Liver (tissue), 9 donors: Measurements from ENCODE around the gene MYG1. TPM values are rescaled to one million over a fixed set of nuclear protein-coding genes. Genes with fewer than 3 reads are reported as not detected.

Experiments used
- DNase-seq: peaks from one replicate; pipeline ENCODE4 v3.0.0-alpha.2; 2017; ENCODE audit warnings: low spot score
- H3K27ac ChIP-seq, 2 donors: one replicate each; pipeline ENCODE4 v1.7.0; 2013; ENCODE audit warnings: inconsistent platforms in 2 of 2, low read length in 2 of 2, control low read depth in 1 of 2, low read depth in 1 of 2, mild to moderate bottlenecking in 1 of 2
- H3K27me3 ChIP-seq, 4 donors: one replicate each; pipeline versions ENCODE4 v1.6.1 to v1.7.0; 2013; ENCODE audit warnings: low read length in 3 of 4, inconsistent platforms in 1 of 4, mild to moderate bottlenecking in 1 of 4, moderate library complexity in 1 of 4; ENCODE audit not compliant: control insufficient read depth in 4 of 4, insufficient read depth in 4 of 4
- H3K36me3 ChIP-seq, 4 donors: one replicate each; pipeline versions ENCODE4 v1.6.1 to v1.7.0; 2013; ENCODE audit warnings: low read length in 3 of 4, mild to moderate bottlenecking in 3 of 4, low read depth in 1 of 4, moderate library complexity in 1 of 4; ENCODE audit not compliant: control insufficient read depth in 4 of 4, insufficient read depth in 3 of 4
- H3K4me1 ChIP-seq, 4 donors: one replicate each; pipeline versions ENCODE4 v1.6.1 to v1.7.0; 2013; ENCODE audit warnings: low read length in 3 of 4, mild to moderate bottlenecking in 3 of 4, moderate library complexity in 1 of 4; ENCODE audit not compliant: control insufficient read depth in 4 of 4, insufficient read depth in 4 of 4
- H3K4me3 ChIP-seq, 3 donors: one replicate each; pipeline versions ENCODE4 v1.6.1 to v1.7.0; 2013; ENCODE audit warnings: low read length in 3 of 3, control low read depth in 1 of 3, low read depth in 1 of 3, mild to moderate bottlenecking in 1 of 3
- H3K9ac ChIP-seq, 2 donors: one replicate each; pipeline ENCODE4 v1.7.0; 2013; ENCODE audit warnings: low read length in 2 of 2, mild to moderate bottlenecking in 2 of 2, moderate library complexity in 2 of 2, control low read depth in 1 of 2, low read depth in 1 of 2
- H3K9me3 ChIP-seq, 4 donors: one replicate each; pipeline versions ENCODE4 v1.6.1 to v1.7.0; 2013; ENCODE audit warnings: low read length in 3 of 4; ENCODE audit not compliant: control insufficient read depth in 4 of 4
- EGR1 ChIP-seq, 2 donors: IDR thresholded peaks; 2 replicates each; pipeline ENCODE4 v1.6.1; 2016 to 2018; ENCODE audit warnings: antibody characterized with exemption in 2 of 2, low read depth in 2 of 2
- FOXA1 ChIP-seq: IDR thresholded peaks from 2 replicates; pipeline ENCODE4 v1.6.1; 2016; ENCODE audit warnings: antibody characterized with exemption
- FOXA2 ChIP-seq: IDR thresholded peaks from 2 replicates; pipeline ENCODE4 v1.6.1; 2016; ENCODE audit warnings: antibody characterized with exemption
- GABPA ChIP-seq, 2 donors: IDR thresholded peaks in 1 of 2; conservative IDR thresholded peaks in 1 of 2; 2 replicates each; pipeline ENCODE4 v1.6.1; 2016; ENCODE audit warnings: antibody characterized with exemption in 2 of 2, mild to moderate bottlenecking in 1 of 2, moderate library complexity in 1 of 2
- HNF4A ChIP-seq, 2 donors: conservative IDR thresholded peaks; 2 replicates each; pipeline ENCODE4 v1.6.1; 2016; ENCODE audit warnings: antibody characterized with exemption in 2 of 2, mild to moderate bottlenecking in 2 of 2
- HNF4G ChIP-seq: IDR thresholded peaks from 2 replicates; pipeline ENCODE4 v1.6.1; 2016; ENCODE audit warnings: antibody characterized with exemption
- JUND ChIP-seq, 2 donors: IDR thresholded peaks; 2 replicates each; pipeline ENCODE4 v1.6.1; 2016; ENCODE audit warnings: antibody characterized with exemption in 2 of 2
- NR2F2 ChIP-seq: IDR thresholded peaks from 2 replicates; pipeline ENCODE4 v1.6.1; 2016; ENCODE audit warnings: antibody characterized with exemption
- RAD21 ChIP-seq, 2 donors: IDR thresholded peaks; 2 replicates each; pipeline ENCODE4 v1.6.1; 2016; ENCODE audit warnings: antibody characterized with exemption in 2 of 2, mild to moderate bottlenecking in 2 of 2
- RXRA ChIP-seq, 2 donors: IDR thresholded peaks; 2 replicates each; pipeline ENCODE4 v1.6.1; 2017 to 2018; ENCODE audit warnings: antibody characterized with exemption in 2 of 2, mild to moderate bottlenecking in 1 of 2
- SP1 ChIP-seq: IDR thresholded peaks from 2 replicates; pipeline ENCODE4 v1.6.1; 2018; ENCODE audit warnings: antibody characterized with exemption, mild to moderate bottlenecking
- TAF1 ChIP-seq: conservative IDR thresholded peaks from 2 replicates; pipeline ENCODE4 v1.6.1; 2016; ENCODE audit warnings: antibody characterized with exemption, mild to moderate bottlenecking
- YY1 ChIP-seq: IDR thresholded peaks from 2 replicates; pipeline ENCODE4 v1.6.1; 2016; ENCODE audit warnings: antibody characterized with exemption, mild to moderate bottlenecking
- WGBS: extraction: QIAGEN DNeasy Blood & Tissue Kit; methylation state at CpG from one replicate; pipeline ENCODE4 v1.1.7; 2013; 5-methylcytosine and 5-hydroxymethylcytosine counted together
- polyA plus RNA-seq, 2 donors: library from polyadenylated mRNA; stranded (reverse) in 1 of 2; unstranded in 1 of 2; fragments of 200-250 nt in 1 of 2; fragments of >200 nt in 1 of 2; fragmentation: Nextera tagmentation in 1 of 2; extraction: Ambion mirVana in 1 of 2; gene quantifications; one replicate each; pipeline versions ENCODE4 v1.2.1 to v1.2.3, GENCODE V29; 2013 to 2015
- total RNA-seq, 2 donors: library from RNA; depleted of rRNA; stranded (reverse); fragments of >200 nt; gene quantifications; one replicate each; pipeline ENCODE4 v1.2.3, GENCODE V29; 2014
- TF ChIP-seq, protein P1 (sequence below): IDR thresholded peaks from 2 replicates; pipeline ENCODE4 v1.6.1; 2016; ENCODE audit warnings: antibody characterized with exemption
- TF ChIP-seq, protein P2 (sequence below): IDR thresholded peaks from 2 replicates; pipeline ENCODE4 v1.6.1; 2016; ENCODE audit warnings: antibody characterized with exemption, mild to moderate bottlenecking
- TF ChIP-seq, protein P3 (sequence below): IDR thresholded peaks from 2 replicates; pipeline ENCODE4 v1.6.1; 2016; ENCODE audit warnings: antibody characterized with exemption
- TF ChIP-seq, protein P4 (sequence below): fragments of 150-350 bp; IDR thresholded peaks from 2 replicates; pipeline ENCODE4 v1.5.1; 2017; ENCODE audit warnings: improper control_type of control experiment, low read depth, low read length; ENCODE audit not compliant: missing input control
- TF ChIP-seq, protein P5 (sequence below): IDR thresholded peaks from 2 replicates; pipeline ENCODE4 v1.6.1; 2016; ENCODE audit warnings: antibody characterized with exemption
- donor health status: healthy.
- donor health status: healthy.
- donor health status: healthy.
- donor health status: healthy.
- donor health status: healthy.

The MYG1 gene
- total and polyA plus RNA-seq, 4 donors: 15.0 to 28.0 (median 19.3) TPM

DNA sequence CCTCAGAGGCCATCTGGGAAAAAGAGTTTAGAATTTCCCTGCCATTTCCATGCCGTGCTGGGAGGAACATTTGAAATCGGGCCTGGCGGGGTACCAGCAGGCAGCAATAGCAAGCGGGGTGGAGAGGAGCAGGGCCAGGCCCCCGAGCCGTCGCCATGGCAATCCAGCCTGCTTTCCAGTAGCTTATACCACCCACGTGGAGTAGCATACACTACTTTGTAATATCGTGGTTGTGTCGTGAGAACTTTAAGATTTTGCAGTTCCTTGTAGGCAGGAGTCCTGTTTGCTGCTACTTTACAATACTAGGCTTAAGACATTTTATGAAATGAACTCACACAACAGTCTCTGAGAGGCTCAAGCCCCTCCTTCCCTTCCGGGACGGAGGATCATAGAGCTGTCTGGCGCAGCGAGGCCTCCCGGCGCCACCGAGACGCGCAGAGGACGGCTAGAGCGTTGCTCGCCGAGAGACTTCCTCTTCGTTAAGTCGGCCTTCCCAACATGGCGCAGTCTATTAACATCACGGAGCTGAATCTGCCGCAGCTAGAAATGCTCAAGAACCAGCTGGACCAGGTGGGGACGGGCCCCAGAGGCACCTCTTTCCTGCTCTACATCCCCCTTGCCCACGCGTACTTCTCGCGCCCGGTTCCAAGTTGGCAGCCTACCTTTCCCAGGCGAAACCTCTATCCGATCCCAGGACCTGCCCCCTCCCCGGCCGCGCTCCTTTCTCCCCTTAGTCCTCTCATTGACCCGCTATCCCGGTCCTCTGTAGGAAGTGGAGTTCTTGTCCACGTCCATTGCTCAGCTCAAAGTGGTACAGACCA, 4.2 kb upstream of the MYG1 start, which contains the start of gene PFDN5:
PFDN5 (plus strand) TSS at position 473 of the 821 bp plus-strand sequence; CDS start at position 499, 26 bp downstream.
- H3K4me3 ChIP-seq: peak within 1 kb of the TSS; percentile 74 to 99 (median 83)
- peaks cover 7 to 28% (median 21%) of the 10 kb centered on the region in 4 donors for H3K4me1 ChIP-seq
- peaks cover 0 to 11% (median 5%) of the 10 kb centered on the region in 4 donors for H3K36me3 ChIP-seq
- no peaks in the 10 kb centered on the region for H3K27me3 ChIP-seq
- TF ChIP-seq, protein P1, sequence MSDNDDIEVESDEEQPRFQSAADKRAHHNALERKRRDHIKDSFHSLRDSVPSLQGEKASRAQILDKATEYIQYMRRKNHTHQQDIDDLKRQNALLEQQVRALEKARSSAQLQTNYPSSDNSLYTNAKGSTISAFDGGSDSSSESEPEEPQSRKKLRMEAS: no peak
- TF ChIP-seq JUND (IDR thresholded peaks at IDR 0.05) (no peak), RAD21 (IDR thresholded peaks at IDR 0.05) (peak; percentile 39 to 59), FOXA1 (no peak), RXRA (IDR thresholded peaks at IDR 0.05) (peak in 1 of 2 donors; percentile 46), EGR1 (IDR thresholded peaks at IDR 0.05; ENCODE audit: low read depth in 2 of 2) (peak; percentile 7 to 22), TAF1 (no peak), YY1 (peak; percentile 97), FOXA2 (no peak), SP1 (peak; percentile 43), HNF4G (no peak), NR2F2 (no peak), HNF4A (conservative IDR thresholded peaks at IDR 0.05) (peak; percentile 7 to 25), GABPA (IDR thresholded peaks at IDR 0.05 in 1 of 2, conservative IDR thresholded peaks at IDR 0.05 in 1 of 2) (peak in 1 of 2 donors; percentile 90)
- TF ChIP-seq, protein P2, sequence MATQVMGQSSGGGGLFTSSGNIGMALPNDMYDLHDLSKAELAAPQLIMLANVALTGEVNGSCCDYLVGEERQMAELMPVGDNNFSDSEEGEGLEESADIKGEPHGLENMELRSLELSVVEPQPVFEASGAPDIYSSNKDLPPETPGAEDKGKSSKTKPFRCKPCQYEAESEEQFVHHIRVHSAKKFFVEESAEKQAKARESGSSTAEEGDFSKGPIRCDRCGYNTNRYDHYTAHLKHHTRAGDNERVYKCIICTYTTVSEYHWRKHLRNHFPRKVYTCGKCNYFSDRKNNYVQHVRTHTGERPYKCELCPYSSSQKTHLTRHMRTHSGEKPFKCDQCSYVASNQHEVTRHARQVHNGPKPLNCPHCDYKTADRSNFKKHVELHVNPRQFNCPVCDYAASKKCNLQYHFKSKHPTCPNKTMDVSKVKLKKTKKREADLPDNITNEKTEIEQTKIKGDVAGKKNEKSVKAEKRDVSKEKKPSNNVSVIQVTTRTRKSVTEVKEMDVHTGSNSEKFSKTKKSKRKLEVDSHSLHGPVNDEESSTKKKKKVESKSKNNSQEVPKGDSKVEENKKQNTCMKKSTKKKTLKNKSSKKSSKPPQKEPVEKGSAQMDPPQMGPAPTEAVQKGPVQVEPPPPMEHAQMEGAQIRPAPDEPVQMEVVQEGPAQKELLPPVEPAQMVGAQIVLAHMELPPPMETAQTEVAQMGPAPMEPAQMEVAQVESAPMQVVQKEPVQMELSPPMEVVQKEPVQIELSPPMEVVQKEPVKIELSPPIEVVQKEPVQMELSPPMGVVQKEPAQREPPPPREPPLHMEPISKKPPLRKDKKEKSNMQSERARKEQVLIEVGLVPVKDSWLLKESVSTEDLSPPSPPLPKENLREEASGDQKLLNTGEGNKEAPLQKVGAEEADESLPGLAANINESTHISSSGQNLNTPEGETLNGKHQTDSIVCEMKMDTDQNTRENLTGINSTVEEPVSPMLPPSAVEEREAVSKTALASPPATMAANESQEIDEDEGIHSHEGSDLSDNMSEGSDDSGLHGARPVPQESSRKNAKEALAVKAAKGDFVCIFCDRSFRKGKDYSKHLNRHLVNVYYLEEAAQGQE: no peak
- TF ChIP-seq, protein P3, sequence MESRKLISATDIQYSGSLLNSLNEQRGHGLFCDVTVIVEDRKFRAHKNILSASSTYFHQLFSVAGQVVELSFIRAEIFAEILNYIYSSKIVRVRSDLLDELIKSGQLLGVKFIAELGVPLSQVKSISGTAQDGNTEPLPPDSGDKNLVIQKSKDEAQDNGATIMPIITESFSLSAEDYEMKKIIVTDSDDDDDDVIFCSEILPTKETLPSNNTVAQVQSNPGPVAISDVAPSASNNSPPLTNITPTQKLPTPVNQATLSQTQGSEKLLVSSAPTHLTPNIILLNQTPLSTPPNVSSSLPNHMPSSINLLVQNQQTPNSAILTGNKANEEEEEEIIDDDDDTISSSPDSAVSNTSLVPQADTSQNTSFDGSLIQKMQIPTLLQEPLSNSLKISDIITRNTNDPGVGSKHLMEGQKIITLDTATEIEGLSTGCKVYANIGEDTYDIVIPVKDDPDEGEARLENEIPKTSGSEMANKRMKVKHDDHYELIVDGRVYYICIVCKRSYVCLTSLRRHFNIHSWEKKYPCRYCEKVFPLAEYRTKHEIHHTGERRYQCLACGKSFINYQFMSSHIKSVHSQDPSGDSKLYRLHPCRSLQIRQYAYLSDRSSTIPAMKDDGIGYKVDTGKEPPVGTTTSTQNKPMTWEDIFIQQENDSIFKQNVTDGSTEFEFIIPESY: no peak
- TF ChIP-seq, protein P4, sequence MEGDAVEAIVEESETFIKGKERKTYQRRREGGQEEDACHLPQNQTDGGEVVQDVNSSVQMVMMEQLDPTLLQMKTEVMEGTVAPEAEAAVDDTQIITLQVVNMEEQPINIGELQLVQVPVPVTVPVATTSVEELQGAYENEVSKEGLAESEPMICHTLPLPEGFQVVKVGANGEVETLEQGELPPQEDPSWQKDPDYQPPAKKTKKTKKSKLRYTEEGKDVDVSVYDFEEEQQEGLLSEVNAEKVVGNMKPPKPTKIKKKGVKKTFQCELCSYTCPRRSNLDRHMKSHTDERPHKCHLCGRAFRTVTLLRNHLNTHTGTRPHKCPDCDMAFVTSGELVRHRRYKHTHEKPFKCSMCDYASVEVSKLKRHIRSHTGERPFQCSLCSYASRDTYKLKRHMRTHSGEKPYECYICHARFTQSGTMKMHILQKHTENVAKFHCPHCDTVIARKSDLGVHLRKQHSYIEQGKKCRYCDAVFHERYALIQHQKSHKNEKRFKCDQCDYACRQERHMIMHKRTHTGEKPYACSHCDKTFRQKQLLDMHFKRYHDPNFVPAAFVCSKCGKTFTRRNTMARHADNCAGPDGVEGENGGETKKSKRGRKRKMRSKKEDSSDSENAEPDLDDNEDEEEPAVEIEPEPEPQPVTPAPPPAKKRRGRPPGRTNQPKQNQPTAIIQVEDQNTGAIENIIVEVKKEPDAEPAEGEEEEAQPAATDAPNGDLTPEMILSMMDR: peak; percentile 30
- TF ChIP-seq, protein P5, sequence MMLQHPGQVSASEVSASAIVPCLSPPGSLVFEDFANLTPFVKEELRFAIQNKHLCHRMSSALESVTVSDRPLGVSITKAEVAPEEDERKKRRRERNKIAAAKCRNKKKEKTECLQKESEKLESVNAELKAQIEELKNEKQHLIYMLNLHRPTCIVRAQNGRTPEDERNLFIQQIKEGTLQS: no peak
- 3% methylated on average over 42 of the region's 42 CpGs for WGBS
- H3K27ac ChIP-seq: peak within 1 kb of the TSS; percentile 73 to 79
- H3K9me3 ChIP-seq: no peaks in the 10 kb centered on the region
- peak within 1 kb of the TSS; percentile 66 to 96 for H3K9ac ChIP-seq
- peak; percentile 81 for DNase-seq
